Stomach (tissue), 9 donors: ENCODE measurements around the gene BRI3BP. TPM values are rescaled to one million over a fixed set of nuclear protein-coding genes. Genes with fewer than 3 reads are reported as not detected.
"Not testable (repeated sequence)": the region's sequence is repeated elsewhere in the genome, so short reads cannot be mapped to it uniquely, and the experiment has no call there.

Experiments
- DNase-seq, 2 donors: peaks; one replicate each; pipeline versions ENCODE4 v3.0.0 to v3.0.0-alpha.2; 2013 to 2019
- H3K27ac ChIP-seq, 5 donors: fragments of 200-600 bp in 4 of 5; sonication (generic) in 4 of 5; one replicate each; pipeline ENCODE4 v1.5.1; 2013 to 2019; ENCODE audit warnings: mild to moderate bottlenecking in 1 of 5, moderate library complexity in 1 of 5
- H3K27me3 ChIP-seq, 3 donors: fragments of 200-600 bp; sonication (generic); one replicate each; pipeline ENCODE4 v1.5.1; 2017 to 2019; ENCODE audit warnings: mixed run types in 1 of 3
- H3K36me3 ChIP-seq, 4 donors: fragments of 200-600 bp; sonication (generic); 1 replicate in 3 of 4; 2 replicates in 1 of 4; pipeline ENCODE4 v1.5.1; 2016 to 2019
- H3K4me1 ChIP-seq, 4 donors: fragments of 200-600 bp; sonication (generic); one replicate each; pipeline ENCODE4 v1.5.1; 2016 to 2019
- H3K4me3 ChIP-seq, 4 donors: fragments of 200-600 bp; sonication (generic) in 3 of 4; one replicate each; pipeline ENCODE4 v1.5.1; 2016 to 2019; ENCODE audit warnings: mild to moderate bottlenecking in 1 of 4
- H3K9me3 ChIP-seq, 4 donors: fragments of 200-600 bp; sonication (generic); one replicate each; pipeline ENCODE4 v1.5.1; 2016 to 2019
- CTCF ChIP-seq, 7 experiments: fragments of 450-650 bp in 4 of 7; fragments of 200-600 bp in 3 of 7; sonication (generic) in 3 of 7; IDR thresholded peaks; one replicate each; pipeline ENCODE4 v1.5.1; 2016 to 2019; ENCODE audit warnings: antibody characterized with exemption in 7 of 7, control low read depth in 2 of 7, mild to moderate bottlenecking in 1 of 7
- EP300 ChIP-seq: sonication (generic); formaldehyde crosslinking; IDR thresholded peaks from one replicate; pipeline ENCODE4 v1.6.1; 2017; ENCODE audit warnings: antibody characterized with exemption
- POLR2A ChIP-seq, 4 donors: fragments of 450-650 bp; IDR thresholded peaks; one replicate each; pipeline ENCODE4 v1.6.1; 2016; ENCODE audit warnings: antibody characterized with exemption in 4 of 4, control low read depth in 2 of 4, mild to moderate bottlenecking in 1 of 4, moderate library complexity in 1 of 4
- POLR2AphosphoS5 ChIP-seq, 3 donors: sonication (generic); formaldehyde crosslinking; IDR thresholded peaks; one replicate each; pipeline ENCODE4 v1.6.1; 2016; ENCODE audit warnings: antibody characterized with exemption in 3 of 3
- WGBS, 5 donors: extraction: QIAGEN DNeasy Blood & Tissue Kit in 3 of 5; methylation state at CpG; one replicate each; pipeline versions ENCODE4 v1.1.5 to v1.1.7; 2013 to 2018; 5-methylcytosine and 5-hydroxymethylcytosine counted together
- intact Hi-C: fragments of 100-400 bp; cut with DNase I; formaldehyde crosslinking; loops from one replicate; pipeline ENCODE4 v1.15.1; 2023; ENCODE audit warnings: low total_unique reads
- polyA plus RNA-seq, 3 donors: library from polyadenylated mRNA; stranded (reverse); fragments of 200-250 nt; gene quantifications; one replicate each; pipeline ENCODE4 v1.2.3, GENCODE V29; 2013
- total RNA-seq, 5 donors: library from RNA; depleted of rRNA; stranded (reverse); fragments of >200 nt; gene quantifications; one replicate each; pipeline versions ENCODE4 v1.1.0 to v1.2.3, GENCODE V29; 2014 to 2016
- donor health status: healthy with polysubstance abuse.
- donor health status: Bipolar disorder and iron deficiency.
- donor health status: healthy.

Gene BRI3BP
- total and polyA plus RNA-seq, 8 donors: 1.2 to 24.3 (median 4.1) TPM

GRCh38 chr12:125029761-125030358, 36.4 kb downstream of the BRI3BP start:
- H3K9me3 ChIP-seq: peaks cover 0 to 4% (median 0%) of the 10 kb centered on the region in 4 donors
- H3K36me3 ChIP-seq: peaks cover 0 to 14% (median 10%) of the 10 kb centered on the region in 4 donors
- intact Hi-C loops: no loop called here
- WGBS, 5 donors: 88 to 93% (median 91%) methylated on average over 7 of the region's 7 CpGs
- H3K4me1 ChIP-seq: no peaks in the 10 kb centered on the region
- no peak for DNase-seq
- H3K27me3 ChIP-seq: no peaks in the 10 kb centered on the region
- TF ChIP-seq EP300 (no peak), CTCF (IDR thresholded peaks at IDR 0.05) (no peak), POLR2A (IDR thresholded peaks at IDR 0.05) (no peak), POLR2AphosphoS5 (IDR thresholded peaks at IDR 0.05) (no peak)
- no peak overlapping the region for H3K4me3 ChIP-seq
- no peak overlapping the region for H3K27ac ChIP-seq

- H3K9me3 ChIP-seq, H3K27ac ChIP-seq, H3K4me3 ChIP-seq, H3K27me3 ChIP-seq, intact Hi-C loops, H3K4me1 ChIP-seq, H3K36me3 ChIP-seq, DNase-seq: not testable (repeated sequence)
- WGBS, 5 donors: 69 to 94% (median 84%) methylated on average over 8 to 9 of the region's 9 CpGs
These were observed 38.0 kb downstream of the BRI3BP start for GRCh38 chr12:125031471-125031870.

- no peak for TF ChIP-seq POLR2A (IDR thresholded peaks at IDR 0.05)
- no peak for TF ChIP-seq POLR2AphosphoS5 (IDR thresholded peaks at IDR 0.05)
- Histone ChIP-seq H3K27ac (no peak overlapping the region), H3K4me1 (no peaks in the 10 kb centered on the region), H3K9me3 (peaks cover 0 to 4% (median 0%) of the 10 kb centered on the region in 4 donors), H3K36me3 (no peaks in the 10 kb centered on the region), H3K4me3 (no peak overlapping the region), H3K27me3 (no peaks in the 10 kb centered on the region)
- WGBS, 5 donors: 81 to 87% (median 84%) methylated on average over 19 of the region's 19 CpGs
- DNase-seq: no peak
- intact Hi-C loops: no loop called here
These were observed 39.2 kb downstream of the BRI3BP start for GRCh38 chr12:125032466-125033152.

- DNase-seq: no peak
- no peaks in the 10 kb centered on the region for H3K4me1 ChIP-seq
- WGBS, 5 donors: 82 to 92% (median 91%) methylated on average over 9 of the region's 9 CpGs
- no peak overlapping the region for H3K27ac ChIP-seq
- intact Hi-C loops: no loop called here
- TF ChIP-seq POLR2AphosphoS5 (IDR thresholded peaks at IDR 0.05) (no peak), EP300 (no peak), CTCF (IDR thresholded peaks at IDR 0.05) (no peak), POLR2A (IDR thresholded peaks at IDR 0.05) (no peak)
- H3K4me3 ChIP-seq: no peak overlapping the region
- H3K27me3 ChIP-seq: no peaks in the 10 kb centered on the region
- peaks cover 0 to 4% (median 0%) of the 10 kb centered on the region in 4 donors for H3K9me3 ChIP-seq
- H3K36me3 ChIP-seq: no peaks in the 10 kb centered on the region
These were observed 39.8 kb downstream of the BRI3BP start for GRCh38 chr12:125033288-125033687.

GRCh38 chr12:125038976-125039625, 45.7 kb downstream of the BRI3BP start:
- no peaks in the 10 kb centered on the region for H3K36me3 ChIP-seq
- TF ChIP-seq POLR2AphosphoS5 (IDR thresholded peaks at IDR 0.05): no peak
- no peak for TF ChIP-seq CTCF (IDR thresholded peaks at IDR 0.05)
- no peak for TF ChIP-seq POLR2A (IDR thresholded peaks at IDR 0.05)
- TF ChIP-seq EP300: no peak
- peaks cover 0 to 4% (median 0%) of the 10 kb centered on the region in 4 donors for H3K9me3 ChIP-seq
- WGBS, 5 donors: 64 to 73% (median 71%) methylated on average over 6 of the region's 6 CpGs
- DNase-seq: no peak
- intact Hi-C loops: no loop called here
- no peaks in the 10 kb centered on the region for H3K4me1 ChIP-seq
- no peak overlapping the region for H3K4me3 ChIP-seq
- H3K27me3 ChIP-seq: no peaks in the 10 kb centered on the region
- H3K27ac ChIP-seq: no peak overlapping the region
